ENCODE measurements around the gene MGST3. TPM values are rescaled to one million over a fixed set of nuclear protein-coding genes. Genes with fewer than 3 reads are reported as not detected.
"Not testable (repeated sequence)": the region's sequence is repeated elsewhere in the genome, so short reads cannot be mapped to it uniquely, and the experiment has no call there.

MGST3 gene
- total RNA-seq (10 to 100 TPM; 21.4 to 59.4 (median 48.3) TPM), polyA plus RNA-seq (100 to 1,000 TPM in 1 of 2 donors, 10 to 100 TPM in 1; 91.2 to 119 TPM), total RNA-seq (13.2 reads per million, percentile 41 among the genes with 10 or more reads in this experiment)

- intact Hi-C loops (cut with micrococcal nuclease), result loop anchor here (1.0 to 5.0 kb wide), 12 partner anchors 29 to 1590 kb away; partner anchors contain the start of genes POU2F1 (in 2 of the 2), TMCO1 (in 2 of the 2), ALDH9A1 (in 1 of the 2) and POGK (in 1 of the 2)
- H3K4me1 Mint-ChIP-seq, result peaks cover 5 to 27% (median 20%) of the 10 kb centered on the region in 7 donors
- H3K36me3 Mint-ChIP-seq, result peaks cover 0 to 5% (median 0%) of the 10 kb centered on the region in 5 donors
- Histone ChIP-seq H3K27ac (ENCODE audit: low read depth, low read length) (peak within 1 kb of the TSS; percentile 78), H3K4me3 (ENCODE audit: low read length) (peak within 1 kb of the TSS; percentile 91), H3K27me3 (ENCODE audit: control insufficient read depth in 2 of 2, insufficient read depth in 2 of 2, low read length in 2 of 2) (no peaks in the 10 kb centered on the region), H3K36me3 (ENCODE audit: control insufficient read depth in 2 of 3, insufficient read depth in 3 of 3, low read length in 3 of 3) (no peaks in the 10 kb centered on the region), H3K9me3 (ENCODE audit: control insufficient read depth in 2 of 3, low read length in 3 of 3) (no peaks in the 10 kb centered on the region), H3K4me1 (ENCODE audit: control insufficient read depth in 2 of 2, insufficient read depth in 2 of 2, low read length in 2 of 2) (peaks cover 16 to 18% of the 10 kb centered on the region in 2 donors)
- peaks cover 0 to 16% (median 0%) of the 10 kb centered on the region in 5 donors for H3K27me3 Mint-ChIP-seq
- H3K4me3 Mint-ChIP-seq, result no peak within 1 kb of the TSS
- DNase-seq (peak; percentile 91 to 96 (median 93)), ATAC-seq (peak; percentile 98)
- H3K9me3 Mint-ChIP-seq, result no peaks in the 10 kb centered on the region
- peak within 1 kb of the TSS in 1 of 9 donors; percentile 89 for H3K27ac Mint-ChIP-seq
- ChIA-PET POLR2A (interaction anchor here (0.6 to 2.7 kb wide), 13 partner anchors 22 to 859 kb away, joined by 3 to 13 read pairs (median 4); partner anchors contain the start of genes ALDH9A1 and TMCO1), CTCF (no interaction called here)
These were observed at the start of gene MGST3 for GRCh38 chr1:165630629-165631341. TSS of gene MGST3 (plus strand) at chr1:165631234. CDS start at chr1:165649848, 18,614 bp downstream.

DNA sequence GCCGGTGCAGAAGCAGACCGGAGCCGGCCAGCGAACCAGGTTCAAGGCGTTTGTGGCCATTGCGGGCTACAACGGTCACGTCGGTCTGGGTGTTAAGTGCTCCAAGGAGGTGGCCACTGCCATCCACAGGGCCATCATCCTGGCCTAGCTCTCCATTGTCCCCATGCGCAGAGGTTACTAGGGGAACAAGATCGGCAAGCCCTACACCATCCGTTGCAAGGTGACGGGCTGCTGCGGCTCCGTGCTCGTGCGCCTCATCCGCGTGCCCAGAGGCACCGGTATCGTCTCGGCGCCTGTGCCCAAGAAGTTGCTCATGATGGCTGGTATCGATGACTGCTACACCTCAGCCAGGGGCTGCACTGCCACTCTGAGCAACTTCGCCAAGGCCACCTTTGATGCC is 49.1 kb upstream of the MGST3 start:
- H3K27ac ChIP-seq (ENCODE audit: low read depth, low read length), result no peak overlapping the region
- intact Hi-C loops (cut with micrococcal nuclease), result no loop called here
- no peaks in the 10 kb centered on the region for H3K9me3 Mint-ChIP-seq
- H3K4me1 Mint-ChIP-seq, result no peaks in the 10 kb centered on the region
- ATAC-seq (no peak), DNase-seq (no peak)
- H3K27ac Mint-ChIP-seq, result no peak overlapping the region
- CTCF ChIA-PET, result interaction anchor here (1.0 kb wide), 1 partner anchor 212 kb away, joined by 4 read pairs; no protein-coding TSS in a partner anchor
- H3K4me3 Mint-ChIP-seq, result no peak overlapping the region
- peaks cover 11 to 40% (median 22%) of the 10 kb centered on the region in 5 donors for H3K27me3 Mint-ChIP-seq
- no peaks in the 10 kb centered on the region for H3K36me3 Mint-ChIP-seq
- H3K4me1 ChIP-seq (ENCODE audit: control insufficient read depth in 2 of 2, insufficient read depth in 2 of 2, low read length in 2 of 2), result no peaks in the 10 kb centered on the region
- POLR2A ChIA-PET, result no interaction called here
- H3K9me3 ChIP-seq (ENCODE audit: control insufficient read depth in 2 of 3, low read length in 3 of 3), result no peaks in the 10 kb centered on the region
- H3K4me3 ChIP-seq (ENCODE audit: low read length), result no peak overlapping the region
- no peaks in the 10 kb centered on the region for H3K36me3 ChIP-seq (ENCODE audit: control insufficient read depth in 2 of 3, insufficient read depth in 3 of 3, low read length in 3 of 3)
- no peaks in the 10 kb centered on the region for H3K27me3 ChIP-seq (ENCODE audit: control insufficient read depth in 2 of 2, insufficient read depth in 2 of 2, low read length in 2 of 2)

- Histone ChIP-seq H3K4me1 (ENCODE audit: control insufficient read depth in 2 of 2, insufficient read depth in 2 of 2, low read length in 2 of 2) (no peaks in the 10 kb centered on the region), H3K27ac (ENCODE audit: low read depth, low read length) (no peak overlapping the region), H3K9me3 (ENCODE audit: control insufficient read depth in 2 of 3, low read length in 3 of 3) (no peaks in the 10 kb centered on the region), H3K4me3 (ENCODE audit: low read length) (no peak overlapping the region), H3K27me3 (ENCODE audit: control insufficient read depth in 2 of 2, insufficient read depth in 2 of 2, low read length in 2 of 2) (no peaks in the 10 kb centered on the region), H3K36me3 (ENCODE audit: control insufficient read depth in 2 of 3, insufficient read depth in 3 of 3, low read length in 3 of 3) (no peaks in the 10 kb centered on the region)
- no peak for ATAC-seq
- POLR2A ChIA-PET, result no interaction called here
- Mint-ChIP-seq H3K36me3 (no peaks in the 10 kb centered on the region), H3K4me1 (no peaks in the 10 kb centered on the region), H3K27me3 (peaks cover 17 to 63% (median 48%) of the 10 kb centered on the region in 5 donors), H3K4me3 (no peak overlapping the region), H3K27ac (no peak overlapping the region), H3K9me3 (peaks cover 0 to 3% (median 0%) of the 10 kb centered on the region in 11 donors)
- intact Hi-C loops (cut with micrococcal nuclease), result no loop called here
- DNase-seq, result no peak
- CTCF ChIA-PET, result interaction anchor here (1.0 to 1.1 kb wide), 2 partner anchors 193 to 194 kb away, joined by 3 read pairs; no protein-coding TSS in a partner anchor
These were observed 44.6 kb upstream of the MGST3 start for GRCh38 chr1:165586398-165586797.

DNA sequence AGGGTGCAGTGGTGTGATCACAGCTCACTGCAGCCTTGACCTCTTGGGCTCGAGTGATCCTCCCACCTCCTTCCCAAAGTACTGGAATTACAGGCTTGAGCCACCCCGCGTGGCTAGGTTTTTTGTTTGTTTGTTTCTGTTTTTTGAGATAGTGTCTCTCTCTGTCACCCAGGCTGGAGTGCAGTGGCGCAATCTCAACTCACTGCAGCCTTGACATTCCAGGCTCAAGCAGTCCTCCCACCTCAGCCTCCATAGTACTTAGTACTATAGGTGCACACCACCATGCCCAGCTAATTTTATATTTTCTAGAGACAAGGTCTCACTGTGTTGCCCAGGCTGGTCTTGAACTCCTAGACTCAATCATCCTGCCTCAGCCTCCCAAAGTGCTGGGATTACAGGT is 39.6 kb upstream of the MGST3 start:
- H3K9me3 Mint-ChIP-seq; H3K4me1 Mint-ChIP-seq; H3K4me3 ChIP-seq (ENCODE audit: low read length); POLR2A ChIA-PET; H3K36me3 Mint-ChIP-seq; H3K36me3 ChIP-seq (ENCODE audit: control insufficient read depth in 2 of 3, insufficient read depth in 3 of 3, low read length in 3 of 3); H3K27ac Mint-ChIP-seq; H3K4me1 ChIP-seq (ENCODE audit: control insufficient read depth in 2 of 2, insufficient read depth in 2 of 2, low read length in 2 of 2); DNase-seq; H3K4me3 Mint-ChIP-seq; ATAC-seq; H3K27ac ChIP-seq (ENCODE audit: low read depth, low read length); H3K9me3 ChIP-seq (ENCODE audit: control insufficient read depth in 2 of 3, low read length in 3 of 3): not testable (repeated sequence)
- CTCF ChIA-PET, result interaction anchor here (0.7 to 11.0 kb wide), 9 partner anchors 7 to 1785 kb away, joined by 3 to 127 read pairs (median 5); no protein-coding TSS in a partner anchor
- peaks cover 30 to 75% (median 67%) of the 10 kb centered on the region in 5 donors for H3K27me3 Mint-ChIP-seq
- peaks cover 6 to 16% of the 10 kb centered on the region in 2 donors for H3K27me3 ChIP-seq (ENCODE audit: control insufficient read depth in 2 of 2, insufficient read depth in 2 of 2, low read length in 2 of 2)
- intact Hi-C loops (cut with micrococcal nuclease), result loop anchor here (5.0 to 10.0 kb wide), 3 partner anchors 464 to 893 kb away; partner anchors contain the start of gene FAM78B (in 1 of the 2)

GRCh38 chr1:165592945-165593823 is 37.9 kb upstream of the MGST3 start:
- ChIA-PET POLR2A (interaction anchor here (0.7 to 1.5 kb wide), 3 partner anchors 176 to 226 kb away, joined by 3 to 7 read pairs (median 4); partner anchors contain the start of gene TMCO1), CTCF (interaction anchor here (0.6 to 11.0 kb wide), 13 partner anchors 8 to 448 kb away, joined by 3 to 127 read pairs (median 5); no protein-coding TSS in a partner anchor)
- Mint-ChIP-seq H3K9me3 (peaks cover 0 to 3% (median 0%) of the 10 kb centered on the region in 11 donors), H3K36me3 (no peaks in the 10 kb centered on the region), H3K4me3 (no peak overlapping the region), H3K27me3 (peaks cover 30 to 77% (median 75%) of the 10 kb centered on the region in 5 donors), H3K27ac (no peak overlapping the region), H3K4me1 (peaks cover 16 to 19% (median 17%) of the 10 kb centered on the region in 7 donors)
- H3K27me3 ChIP-seq (ENCODE audit: control insufficient read depth in 2 of 2, insufficient read depth in 2 of 2, low read length in 2 of 2), result peaks cover 6 to 16% of the 10 kb centered on the region in 2 donors
- H3K9me3 ChIP-seq (ENCODE audit: control insufficient read depth in 2 of 3, low read length in 3 of 3), result no peaks in the 10 kb centered on the region
- DNase-seq (peak; percentile 45 to 78 (median 69)), ATAC-seq (peak; percentile 77)
- intact Hi-C loops (cut with micrococcal nuclease), result loop anchor here (1.0 to 10.0 kb wide), 10 partner anchors 38 to 892 kb away; partner anchors contain the start of genes FAM78B (in 1 of the 2) and MGST3 (in 1 of the 2)
- no peak overlapping the region for H3K4me3 ChIP-seq (ENCODE audit: low read length)
- no peak overlapping the region for H3K27ac ChIP-seq (ENCODE audit: low read depth, low read length)
- peaks cover 7 to 9% of the 10 kb centered on the region in 2 donors for H3K4me1 ChIP-seq (ENCODE audit: control insufficient read depth in 2 of 2, insufficient read depth in 2 of 2, low read length in 2 of 2)
- H3K36me3 ChIP-seq (ENCODE audit: control insufficient read depth in 2 of 3, insufficient read depth in 3 of 3, low read length in 3 of 3), result no peaks in the 10 kb centered on the region
